ENCODE results near the gene UBE2D1. TPM values are rescaled to one million over a fixed set of nuclear protein-coding genes. Genes with fewer than 3 reads are reported as not detected.

UBE2D1 gene
- total and polyA plus RNA-seq, 2 of the 8 experiments (the other 6 are each of a cell fraction or from before 2014, with no cell fraction given): 21.2 to 33.5 TPM

DNA sequence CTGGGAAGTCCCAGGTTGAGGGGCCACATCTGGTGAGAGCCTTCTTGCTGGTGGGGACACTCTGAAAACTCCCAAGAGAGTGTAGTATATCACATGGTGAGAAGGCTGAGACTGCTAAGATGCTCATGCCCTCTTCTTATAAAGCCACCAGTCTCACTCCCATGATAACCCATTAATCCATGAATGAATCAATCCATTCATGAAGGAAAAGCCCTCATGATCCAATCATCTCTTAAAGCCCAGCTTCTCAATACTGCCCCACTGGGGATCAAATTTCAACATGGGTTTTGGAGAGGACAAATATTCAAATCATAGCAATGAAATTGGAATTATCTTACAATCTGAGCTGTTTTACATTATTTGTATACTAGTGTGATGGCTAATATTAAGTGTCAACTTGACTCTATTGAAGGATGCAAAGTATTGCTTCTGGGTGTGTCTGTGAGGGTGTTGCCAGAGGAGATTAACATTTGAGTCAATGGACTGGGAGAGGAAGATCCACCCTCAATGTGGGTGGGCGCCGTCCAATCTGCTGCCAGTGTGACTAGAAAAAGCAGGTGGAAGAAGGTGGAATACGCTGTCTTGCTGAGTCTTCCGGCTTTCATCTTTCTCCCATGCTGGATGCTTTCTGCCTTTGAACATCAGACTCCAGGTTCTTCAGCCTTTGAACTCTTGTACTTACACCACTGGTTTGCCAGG lies 14.3 kb upstream of the UBE2D1 start:
- Histone ChIP-seq H2AK5ac (ENCODE audit: low read depth, low read length) (no peak overlapping the region), H2BK15ac (ENCODE audit: low read length) (no peak overlapping the region), H2AFZ (ENCODE audit: low read length) (no peak overlapping the region), H3K4me1 (replicated peaks in 1 of 4; ENCODE audit: control insufficient read depth in 3 of 4, insufficient read depth in 4 of 4, low read length in 3 of 4) (no peaks in the 10 kb centered on the region), H3K23me2 (ENCODE audit: low read depth, low read length) (no peaks in the 10 kb centered on the region), H4K8ac (ENCODE audit: extremely low read depth, insufficient read depth, low read length) (no peak overlapping the region), H3K14ac (ENCODE audit: insufficient read length) (no peak overlapping the region), H3K9me3 (ENCODE audit: insufficient read depth in 2 of 2, low read depth in 1 of 2, low read length in 1 of 2) (no peaks in the 10 kb centered on the region), H4K20me1 (replicated peaks in 1 of 2; ENCODE audit: control insufficient read depth in 1 of 2, insufficient read depth in 2 of 2, low read length in 2 of 2) (no peaks in the 10 kb centered on the region), H2BK120ac (replicated peaks; ENCODE audit: low read depth, low read length) (no peak overlapping the region), H3K36me3 (ENCODE audit: control insufficient read depth in 2 of 4, insufficient read depth in 4 of 4, low read length in 3 of 4) (no peaks in the 10 kb centered on the region), H3K56ac (replicated peaks; ENCODE audit: insufficient read length, low read depth, low read length) (no peak overlapping the region), H3K79me1 (ENCODE audit: low read depth, low read length) (no peaks in the 10 kb centered on the region), H2BK20ac (ENCODE audit: low read length) (no peak overlapping the region), H3K4me3 (ENCODE audit: extremely low read depth in 1 of 4, insufficient read depth in 2 of 4, low read depth in 3 of 4, low read length in 4 of 4) (no peak overlapping the region), H3K9ac (replicated peaks in 1 of 4; ENCODE audit: extremely low read depth in 1 of 4, low read depth in 3 of 4, low read length in 3 of 4) (no peak overlapping the region), H3K27me3 (replicated peaks in 1 of 4; ENCODE audit: control insufficient read depth in 3 of 4, extremely low read depth in 1 of 4, insufficient read depth in 3 of 4, low read length in 3 of 4) (no peaks in the 10 kb centered on the region), H3K18ac (ENCODE audit: extremely low read depth, low read length) (no peak overlapping the region), H3K79me2 (ENCODE audit: control insufficient read depth in 1 of 2, insufficient read depth in 2 of 2, low read length in 2 of 2) (no peaks in the 10 kb centered on the region), H3K4ac (replicated peaks; ENCODE audit: insufficient read length, low read depth, low read length) (no peak overlapping the region), H4K91ac (replicated peaks; ENCODE audit: insufficient read length, low read length) (no peak overlapping the region), H3K23ac (ENCODE audit: insufficient read length) (no peak overlapping the region), H4K5ac (ENCODE audit: insufficient read length, low read depth, low read length) (no peak overlapping the region), H3K27ac (ENCODE audit: low read depth, low read length) (no peak overlapping the region), H2BK5ac (ENCODE audit: low read depth, low read length) (no peak overlapping the region), H2BK12ac (ENCODE audit: low read depth, low read length) (no peak overlapping the region), H3K4me2 (ENCODE audit: insufficient read depth in 1 of 2, low read depth in 2 of 2, low read length in 2 of 2) (no peak overlapping the region)
- no peak for DNase-seq (ENCODE audit: low read depth in 1 of 2, low spot score in 2 of 2)
- no peak for FAIRE-seq
- CTCF ChIA-PET (ENCODE audit: partially characterized antibody): no interaction called here
- POLR2A ChIA-PET (ENCODE audit: partially characterized antibody): no interaction called here
- WGBS, 2 experiments (ENCODE audit: extremely low coverage in 1 of 2, insufficient coverage in 1 of 2, insufficient read length in 1 of 2, insufficient replicate concordance in 2 of 2, low coverage in 1 of 2, low lambda C conversion rate in 2 of 2, missing lambda C conversion rate in 1 of 2): 100% methylated on average over 4 of the region's 4 CpGs; no CpG with 5 or more reads in 1 of the 2 experiments
- TF ChIP-seq FOSL1 (IDR thresholded peaks at IDR 0.05; ENCODE audit: insufficient read depth, low read depth, low read length) (no peak), BRCA1 (IDR thresholded peaks at IDR 0.05; ENCODE audit: low read depth, low read length) (no peak), CBX8 (IDR thresholded peaks at IDR 0.05; ENCODE audit: borderline replicate concordance, low read depth, low read length) (no peak), SIN3A (conservative IDR thresholded peaks at IDR 0.05 in 1 of 2, IDR thresholded peaks at IDR 0.05 in 1 of 2; ENCODE audit: low read depth in 1 of 2, low read length in 2 of 2) (no peak)

Data from H1 (cell line).